ENCODE measurements around the gene ERCC2.
"Not testable (repeated sequence)": the region's sequence is repeated elsewhere in the genome, so short reads cannot be mapped to it uniquely, and the experiment has no call there.

The ERCC2 gene

GRCh38 chr19:45340232-45340898, 30.0 kb downstream of the ERCC2 start, which contains the start of gene KLC3:
KLC3 (plus strand) TSS chr19:45340750; CDS start chr19:45345542, 4,792 bp downstream.
- no peak within 1 kb of the TSS for H3K4me3 ChIP-seq (ENCODE audit: control insufficient read depth, low read depth, low read length)
- TF ChIP-seq CTCF (conservative IDR thresholded peaks at IDR 0.05; ENCODE audit: control insufficient read depth, insufficient read depth, low read depth, low read length) = no peak
- no peak for DNase-seq (ENCODE audit: low read depth)

- H3K4me3 ChIP-seq (ENCODE audit: control insufficient read depth, low read depth, low read length) = no peak overlapping the region
- TF ChIP-seq CTCF (conservative IDR thresholded peaks at IDR 0.05; ENCODE audit: control insufficient read depth, insufficient read depth, low read depth, low read length) = no peak
- no peak for DNase-seq (ENCODE audit: low read depth)
Observed at GRCh38 chr19:45339629-45340028, 30.7 kb downstream of the ERCC2 start.

DNA sequence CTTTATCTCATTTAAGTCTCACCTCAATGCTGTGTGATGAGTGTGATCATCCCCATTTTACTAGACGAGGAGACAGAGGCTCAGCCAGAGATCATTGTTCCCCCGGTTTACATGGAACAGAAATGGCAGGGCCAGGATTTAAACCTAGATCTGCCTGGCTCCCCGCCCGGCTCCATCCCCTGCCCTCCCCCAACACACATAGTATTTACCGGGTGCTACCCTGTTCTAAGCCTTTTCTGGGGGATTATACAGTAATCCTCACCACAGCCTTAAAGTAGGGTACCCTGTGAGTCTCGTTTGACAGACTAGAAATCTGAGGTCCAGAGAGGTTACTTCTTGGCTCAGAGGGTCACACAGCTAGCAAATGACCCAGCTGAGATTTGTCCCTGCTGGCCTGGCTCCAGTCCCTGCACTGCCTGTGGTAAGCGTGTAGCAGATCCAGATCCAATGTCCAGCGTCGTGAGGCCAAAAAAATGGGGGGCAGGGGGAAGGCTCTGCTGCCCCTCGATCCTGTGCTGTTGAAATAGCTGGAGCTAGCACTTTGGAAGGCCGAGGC, 33.6 kb downstream of the ERCC2 start:
- H3K4me3 ChIP-seq (ENCODE audit: control insufficient read depth, low read depth, low read length) = no peak overlapping the region
- no peak for DNase-seq (ENCODE audit: low read depth)
- TF ChIP-seq CTCF (conservative IDR thresholded peaks at IDR 0.05; ENCODE audit: control insufficient read depth, insufficient read depth, low read depth, low read length) = no peak

DNA sequence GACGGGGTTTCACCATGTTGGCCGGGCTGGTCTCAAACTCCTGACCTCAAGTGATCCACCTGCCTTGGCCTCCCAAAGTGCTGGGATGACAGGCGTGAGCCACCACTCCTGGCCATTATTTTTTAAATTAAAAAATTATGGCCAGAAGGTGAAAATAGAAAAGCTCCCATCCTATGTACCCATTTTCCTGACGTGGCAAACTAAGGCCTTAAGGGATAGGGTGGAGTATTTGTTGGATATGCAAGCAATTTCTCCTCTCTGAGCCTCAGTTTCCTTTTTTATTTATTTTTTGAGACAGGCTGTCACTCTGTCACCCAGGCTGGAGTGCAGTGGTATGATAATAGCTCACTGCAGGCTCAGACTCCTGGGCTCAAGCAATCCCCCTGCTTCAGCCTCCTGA, 35.5 kb downstream of the ERCC2 start:
- not testable (repeated sequence) for DNase-seq (ENCODE audit: low read depth); H3K4me3 ChIP-seq (ENCODE audit: control insufficient read depth, low read depth, low read length)

DNA sequence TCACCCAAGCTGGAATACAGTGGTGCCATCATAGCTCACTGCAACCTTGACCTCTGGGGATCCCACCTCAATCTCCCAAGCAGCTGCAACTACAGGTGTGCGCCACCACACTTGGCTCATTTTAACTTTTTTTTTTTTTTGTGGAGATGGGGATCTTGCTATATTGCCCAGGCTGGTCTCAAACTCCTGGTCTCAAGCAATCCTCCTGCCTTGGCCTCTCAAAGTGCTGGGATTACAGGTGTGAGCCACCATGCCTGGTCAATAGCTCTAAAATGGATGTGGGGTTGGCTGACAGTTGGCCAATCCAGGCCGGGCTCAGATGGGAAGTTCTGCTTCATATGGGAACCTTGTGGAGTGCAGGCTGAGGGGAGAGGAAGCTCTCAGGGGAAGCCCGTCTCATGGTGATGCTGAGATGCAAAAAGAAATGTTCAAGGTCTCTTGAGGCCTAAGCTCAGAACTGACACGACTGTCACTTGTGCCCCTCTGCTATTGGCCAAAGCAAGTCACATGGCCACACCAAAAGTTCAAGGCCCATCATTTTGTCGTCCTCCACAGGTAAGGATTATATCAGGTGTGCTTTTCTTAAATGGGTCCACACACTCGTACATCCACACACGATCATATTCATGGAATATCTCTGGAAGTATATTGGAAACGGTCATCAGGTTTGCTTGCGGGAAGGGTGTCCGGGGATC, 36.6 kb downstream of the ERCC2 start:
- DNase-seq (ENCODE audit: low read depth) = no peak
- no peak overlapping the region for H3K4me3 ChIP-seq (ENCODE audit: control insufficient read depth, low read depth, low read length)
- TF ChIP-seq CTCF (conservative IDR thresholded peaks at IDR 0.05; ENCODE audit: control insufficient read depth, insufficient read depth, low read depth, low read length) = no peak

GRCh38 chr19:45331411-45331810, 39.0 kb downstream of the ERCC2 start:
- TF ChIP-seq CTCF (conservative IDR thresholded peaks at IDR 0.05; ENCODE audit: control insufficient read depth, insufficient read depth, low read depth, low read length) = no peak
- no peak overlapping the region for H3K4me3 ChIP-seq (ENCODE audit: control insufficient read depth, low read depth, low read length)
- no peak for DNase-seq (ENCODE audit: low read depth)

- no peak for TF ChIP-seq CTCF (conservative IDR thresholded peaks at IDR 0.05; ENCODE audit: control insufficient read depth, insufficient read depth, low read depth, low read length)
- DNase-seq (ENCODE audit: low read depth) = no peak
- no peak overlapping the region for H3K4me3 ChIP-seq (ENCODE audit: control insufficient read depth, low read depth, low read length)
Observed at GRCh38 chr19:45327404-45328143, 42.8 kb downstream of the ERCC2 start.
